Stimulated activated CD8-positive, alpha-beta memory T cell treated with anti-CD3 and anti-CD28 coated beads, Interleukin-15, amount 100 ng/mL, for 48 hours (primary cell): ENCODE data around the gene ADM5.
A peak's percentile ranks its signal among the peaks of the same experiment; 100 is the strongest.

Source experiments
- DNase-seq, 2 donors: peaks; one replicate each; pipeline ENCODE4 v3.0.0-alpha.2; 2020; ENCODE audit warnings: low read depth in 2 of 2

Gene ADM5

DNA sequence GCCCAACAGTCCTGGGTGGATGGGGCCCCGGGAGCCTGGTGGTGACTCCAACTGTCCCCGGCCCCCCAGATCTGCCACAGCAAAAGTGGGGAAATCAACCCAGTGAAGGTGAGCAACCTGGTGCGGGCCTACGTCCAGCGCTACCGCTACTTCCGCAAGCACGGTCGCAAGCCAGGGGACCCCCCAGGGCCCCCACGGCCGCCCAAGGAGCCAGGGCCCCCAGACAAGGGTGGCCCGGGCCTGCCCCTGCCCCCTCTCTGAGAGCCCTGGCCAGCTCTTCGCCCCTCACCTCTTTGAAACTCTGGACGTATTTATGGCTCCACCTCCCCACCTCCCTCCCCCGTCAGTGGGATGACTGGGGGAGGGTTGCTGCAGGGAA lies 31.3 kb upstream of the ADM5 start:
- no peak for DNase-seq

DNA sequence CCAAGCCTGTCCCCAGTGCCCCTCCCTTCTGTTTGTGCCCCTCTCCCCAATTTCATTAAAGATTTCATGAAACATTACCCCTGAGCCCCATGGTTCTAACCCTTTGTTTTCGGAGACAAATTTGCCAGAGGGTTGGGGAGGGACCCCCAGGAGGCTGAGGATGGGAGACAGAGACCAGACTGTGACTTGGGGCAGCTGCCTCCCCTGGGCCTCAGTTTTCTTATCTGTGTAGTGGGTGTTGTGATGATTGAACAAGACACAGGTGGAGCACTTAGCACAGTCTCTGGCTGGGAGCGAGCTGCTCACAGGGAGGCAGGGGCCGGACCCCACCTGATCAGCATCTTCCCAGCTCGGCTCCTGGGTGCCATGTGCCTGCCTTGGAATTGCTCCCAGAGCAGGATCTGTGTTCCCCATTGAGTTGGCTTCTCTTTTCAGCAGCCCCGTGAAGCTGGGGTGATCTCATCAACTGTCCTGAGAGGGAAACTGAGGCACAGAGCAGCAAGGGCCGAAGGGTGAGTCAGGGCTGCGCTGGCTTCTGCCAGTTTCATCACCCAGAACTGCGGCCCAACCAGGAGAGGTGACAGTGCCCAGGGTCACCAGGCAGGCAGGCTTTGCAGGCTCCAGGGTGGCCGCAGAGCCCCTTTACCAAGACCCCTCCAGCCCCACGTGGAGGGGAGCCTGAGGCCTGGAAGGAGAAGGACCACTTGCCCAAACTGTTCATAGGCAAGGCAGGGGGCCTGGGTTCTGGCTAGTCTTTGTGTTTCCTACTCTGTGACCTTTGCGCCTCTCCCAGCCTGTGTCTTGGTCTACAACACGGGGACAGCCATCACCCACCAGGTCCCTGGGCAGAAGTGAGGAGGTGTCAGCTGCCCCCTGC lies 30.6 kb upstream of the ADM5 start:
- no peak for DNase-seq

- no peak for DNase-seq
Measured at GRCh38 chr19:49660338-49660961, 28.9 kb upstream of the ADM5 start.

GRCh38 chr19:49662011-49662410 lies 27.4 kb upstream of the ADM5 start:
- DNase-seq, result no peak

- DNase-seq, result no peak
Measured at GRCh38 chr19:49663224-49663623, 26.2 kb upstream of the ADM5 start.

DNA sequence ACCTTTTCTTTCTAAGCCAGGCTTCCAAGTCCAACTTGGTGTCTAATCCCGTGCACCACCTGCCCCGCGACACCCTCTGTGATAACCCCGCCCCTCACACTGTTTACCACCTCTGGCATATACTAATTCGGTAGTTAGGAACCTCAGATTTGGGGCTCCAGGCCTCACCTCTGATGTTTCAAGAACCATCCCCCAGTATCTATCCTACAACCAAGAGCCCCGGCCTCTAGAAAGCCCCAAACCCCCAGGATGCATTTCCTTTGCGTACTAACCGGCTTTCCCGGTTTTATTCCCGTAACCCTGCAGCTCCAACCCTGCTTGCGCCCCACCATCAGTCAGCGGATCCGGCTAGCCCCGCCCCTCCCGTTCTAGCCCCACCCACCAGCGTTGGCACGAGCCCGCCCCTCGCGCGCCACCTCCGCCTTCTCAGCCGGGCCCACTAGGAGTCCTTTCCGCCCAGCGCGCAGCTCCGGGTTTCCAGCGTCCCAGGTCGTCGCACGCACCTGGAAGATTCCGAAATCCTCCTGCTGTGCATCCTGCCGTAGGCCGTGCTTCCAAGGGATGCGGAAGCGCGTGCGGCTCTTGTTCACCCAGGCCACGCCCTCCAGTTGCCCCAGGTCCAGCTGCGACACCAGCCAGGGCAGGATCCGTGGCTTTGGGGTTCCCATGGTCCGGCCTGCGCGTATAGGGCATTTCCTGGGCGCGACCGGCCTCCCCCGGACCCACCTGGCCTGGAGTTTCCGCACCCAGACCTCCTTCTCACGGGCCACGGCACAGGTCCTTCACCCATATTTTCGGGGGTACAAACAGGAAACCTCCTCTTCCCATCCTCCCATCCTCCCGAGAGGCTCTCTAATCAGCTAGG lies 25.0 kb upstream of the ADM5 start:
- DNase-seq, result peak; percentile 82 to 83

GRCh38 chr19:49665036-49665350 lies 24.4 kb upstream of the ADM5 start:
- no peak for DNase-seq

DNA sequence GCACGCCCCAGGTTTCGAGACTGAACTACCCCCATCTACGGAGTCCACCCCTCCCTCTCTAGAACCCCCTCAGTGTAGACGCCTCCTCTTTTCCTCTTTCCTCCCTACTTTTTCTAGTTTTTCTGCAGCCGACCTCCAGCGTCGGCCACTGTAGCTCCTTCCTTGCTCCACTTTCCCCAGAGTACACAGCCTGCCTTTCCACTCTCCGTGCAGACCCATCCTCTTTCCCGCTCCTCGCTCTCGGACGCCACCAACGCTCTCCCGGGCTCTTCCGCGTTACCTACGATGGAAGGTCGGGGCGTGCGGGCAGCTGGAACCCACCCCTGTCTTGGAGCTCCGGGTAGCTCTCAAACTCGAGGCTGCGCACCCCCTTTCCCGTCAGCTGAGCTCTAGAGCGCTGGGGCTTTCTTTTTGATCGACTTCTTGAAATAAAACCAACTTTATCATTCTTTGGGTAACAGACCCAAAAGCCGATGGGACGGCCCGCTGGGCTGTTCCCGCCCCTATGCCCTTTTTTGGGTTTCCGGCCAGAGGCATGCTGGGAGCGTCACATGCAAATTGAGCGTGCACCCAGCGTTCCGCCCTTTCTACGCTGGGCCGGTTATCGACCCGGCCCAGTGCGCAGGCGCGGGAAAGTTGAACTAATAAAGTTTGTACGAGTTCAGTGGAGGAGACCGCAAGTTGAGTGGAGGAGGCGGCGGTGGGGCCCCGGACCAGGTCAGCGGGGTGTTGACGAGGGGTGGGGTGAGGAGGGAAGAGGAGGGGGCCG lies 23.9 kb upstream of the ADM5 start, which contains the start of the genes BCL2L12 and IRF3:
Gene BCL2L12, plus strand, starts transcription at position 583 of the 769 bp plus-strand sequence. CDS start 760 bp downstream, outside the sequence.
Gene IRF3, minus strand, starts transcription at position 507 of the 769 bp plus-strand sequence. CDS start 1,019 bp downstream, outside the sequence.
- peak; percentile 96 to 97 for DNase-seq

DNA sequence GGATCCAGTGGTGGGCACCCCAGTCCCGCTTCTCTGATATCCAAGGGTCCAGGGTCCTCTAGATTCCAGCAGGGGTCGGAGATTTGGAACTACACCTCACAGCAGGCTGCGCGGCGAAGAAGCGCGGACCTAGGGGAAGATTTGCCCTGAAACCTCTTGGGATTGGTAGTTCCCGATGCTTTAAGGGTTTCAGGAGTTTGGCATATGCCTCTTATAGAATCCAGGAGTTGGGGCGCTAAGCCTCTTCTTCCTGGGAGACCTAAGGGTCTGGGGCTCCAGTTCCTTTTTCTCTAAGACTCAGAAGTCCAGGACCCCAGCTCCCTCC lies 23.3 kb upstream of the ADM5 start:
- DNase-seq, result no peak

DNA sequence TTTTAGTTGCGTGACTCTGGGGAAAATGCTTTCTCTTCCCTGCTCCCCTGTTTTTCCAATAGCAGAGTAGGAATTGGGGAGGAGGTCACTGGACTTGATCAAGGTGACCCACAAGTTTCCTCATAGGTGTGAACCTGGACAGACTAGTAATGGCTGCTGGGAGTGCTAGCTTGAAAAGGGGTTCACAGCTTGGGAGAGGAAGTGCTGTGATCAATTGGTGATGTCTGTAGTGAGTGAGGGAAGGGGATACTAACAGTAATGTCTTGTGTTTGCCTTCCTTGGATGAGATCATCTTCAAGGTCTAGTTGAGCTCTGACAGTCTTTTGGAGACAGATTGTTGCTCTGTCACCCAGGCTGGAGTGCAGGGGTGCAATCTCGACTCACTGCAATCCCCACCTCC lies 21.9 kb upstream of the ADM5 start:
- no peak for DNase-seq

DNA sequence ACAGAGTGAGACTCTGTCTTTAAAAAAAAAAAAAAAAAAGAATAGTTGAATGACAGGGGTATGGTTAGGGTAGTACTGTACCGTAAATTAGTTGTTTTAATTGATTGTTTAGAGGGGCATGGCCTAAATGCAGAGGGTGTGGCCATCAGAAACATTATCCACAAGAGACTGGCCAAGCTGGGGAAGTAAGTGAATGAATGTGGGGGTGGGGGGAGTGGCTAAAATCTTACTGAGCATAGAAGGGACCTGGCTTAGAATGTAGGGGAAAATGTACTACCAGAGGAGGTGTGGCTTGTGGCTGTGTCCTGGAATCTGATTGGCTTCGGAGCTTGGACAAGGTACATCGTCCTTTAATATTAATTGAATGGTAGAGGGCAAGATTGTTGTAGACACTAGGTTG lies 19.9 kb upstream of the ADM5 start:
- no peak for DNase-seq

- peak; percentile 53 to 64 for DNase-seq
Measured at GRCh38 chr19:49672131-49672919, 17.1 kb upstream of the ADM5 start.

- peak in 1 of 2 donors; percentile 44 for DNase-seq
Measured at GRCh38 chr19:49676136-49676783, 13.1 kb upstream of the ADM5 start.

GRCh38 chr19:49676784-49677230 lies 12.6 kb upstream of the ADM5 start:
- peak; percentile 97 to 99 for DNase-seq

GRCh38 chr19:49677231-49677900 lies 12.0 kb upstream of the ADM5 start, which contains the start of gene PRMT1:
Gene PRMT1, plus strand, starts transcription at chr19:49677271. Its CDS starts 10 bp downstream, at chr19:49677281.
- peak in 1 of 2 donors; percentile 33 for DNase-seq

DNA sequence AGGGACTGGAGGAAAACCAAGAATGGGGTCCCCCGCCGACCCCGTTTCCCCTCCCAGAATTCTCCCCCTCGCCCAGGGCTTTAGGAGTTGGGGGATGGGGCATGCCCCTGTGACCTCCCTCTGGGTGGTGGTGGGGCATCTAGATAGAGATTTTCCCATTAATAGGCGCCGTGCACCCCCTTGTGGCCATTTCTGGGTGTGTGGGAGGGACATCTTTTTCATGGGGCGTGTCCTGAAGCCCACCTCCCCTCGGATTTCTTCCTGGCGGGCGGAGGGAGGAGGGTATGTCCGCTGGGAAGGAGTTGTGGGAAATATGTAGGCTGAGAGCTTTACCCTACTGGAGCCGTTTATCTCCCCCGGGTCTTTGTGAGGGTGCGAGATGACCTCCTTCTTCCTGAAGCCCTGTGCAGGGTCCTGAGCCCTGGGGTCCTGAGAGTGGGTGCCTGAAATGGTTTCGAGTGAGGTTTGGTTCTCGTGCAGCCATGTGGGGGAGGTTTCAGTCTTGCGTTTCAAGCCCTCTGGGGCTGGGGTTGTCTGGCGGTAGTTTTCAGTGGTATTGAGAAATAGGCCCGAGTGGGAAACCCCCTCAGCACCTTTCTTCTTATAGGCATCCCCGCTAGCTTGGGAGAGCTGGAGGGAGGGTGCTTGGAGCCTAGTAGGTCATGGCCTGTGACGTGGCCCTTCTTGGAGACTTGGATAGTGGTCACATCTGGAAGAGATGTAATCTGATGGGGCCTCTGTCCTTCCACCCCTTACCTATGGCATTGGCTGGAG lies 11.3 kb upstream of the ADM5 start:
- peak; percentile 65 to 69 for DNase-seq

DNA sequence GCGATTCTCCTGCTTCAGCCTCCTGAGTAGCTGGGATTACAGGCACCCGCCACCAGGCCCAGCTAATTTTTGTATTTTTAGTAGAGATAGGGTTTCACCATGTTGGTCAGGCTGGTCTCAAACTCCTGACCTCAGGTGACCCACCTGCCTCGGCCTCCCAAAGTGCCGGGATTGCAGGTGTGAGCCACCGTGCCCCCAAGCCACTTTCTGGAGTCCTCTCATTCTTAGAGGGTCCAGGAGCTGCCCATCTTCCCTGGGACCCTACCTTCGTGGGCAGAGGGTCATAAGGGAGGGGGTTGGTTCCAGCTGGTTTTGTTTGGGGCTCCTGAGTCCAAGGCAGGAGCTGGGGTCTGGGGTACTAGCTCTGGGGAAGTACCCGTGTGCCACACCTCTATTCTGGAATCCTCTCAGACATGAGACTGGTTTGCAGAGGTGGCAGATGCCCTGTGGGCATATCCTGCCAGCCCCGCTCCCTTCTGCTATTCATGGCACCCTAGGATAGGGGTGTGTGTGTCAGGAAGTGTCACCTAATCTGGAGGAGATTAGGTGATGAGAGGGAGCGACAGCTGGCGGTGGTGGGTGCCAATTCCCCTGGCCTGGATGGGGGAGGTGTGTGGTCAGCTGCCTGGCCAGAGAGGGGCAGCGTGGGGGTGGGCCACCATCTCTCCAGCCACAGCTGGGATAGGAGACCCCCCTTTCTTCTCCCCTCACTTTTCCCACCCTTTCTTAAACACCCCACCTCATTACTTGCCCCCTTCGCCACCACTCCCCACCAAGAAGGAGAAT lies 10.2 kb upstream of the ADM5 start:
- no peak for DNase-seq
